Activated CD8-positive, alpha-beta memory T cell treated with anti-CD3 and anti-CD28 coated beads for 48 hours (primary cell): Measurements from ENCODE around the gene SLC22A23.

Experiments used
- DNase-seq, 3 experiments: peaks; one replicate each; pipeline ENCODE4 v3.0.0-alpha.2; 2020; ENCODE audit warnings: low read depth in 2 of 3, low spot score in 2 of 3

SLC22A23 gene

DNA sequence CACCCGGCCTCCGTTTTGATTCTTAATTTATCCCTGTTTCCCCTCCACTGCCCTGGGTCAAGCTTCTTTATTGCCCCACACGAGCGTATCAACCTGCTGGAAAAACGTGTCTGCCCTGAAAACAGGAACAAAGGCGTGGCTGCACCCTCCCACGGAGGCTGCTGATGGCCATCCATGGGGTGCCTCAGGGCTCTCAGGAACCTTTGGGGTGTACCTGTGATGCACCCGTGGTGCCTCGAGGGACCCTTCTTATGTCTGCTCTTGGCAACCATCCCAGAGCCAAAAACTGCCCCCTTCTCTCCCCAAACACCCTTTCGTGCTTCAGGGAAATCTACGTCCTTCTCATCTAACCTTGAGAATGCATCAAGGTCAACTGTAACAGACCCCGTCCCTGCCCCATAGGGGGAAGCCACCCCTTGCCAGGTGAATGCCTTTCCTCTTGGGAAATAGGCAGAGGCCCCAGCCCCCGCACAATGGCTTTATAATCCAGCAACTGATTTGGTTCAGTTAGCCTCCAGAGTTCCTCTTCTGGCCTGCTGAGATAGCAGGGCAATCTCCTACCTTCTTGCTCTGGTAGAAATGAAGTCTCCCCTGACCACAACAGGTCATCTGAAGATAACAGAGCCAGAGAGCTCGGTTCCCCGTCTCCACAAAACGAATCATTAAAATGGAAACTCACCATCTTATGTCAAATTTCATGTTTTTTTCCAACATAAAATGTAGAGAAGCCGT, 168.7 kb downstream of the SLC22A23 start:
- no peak for DNase-seq

DNA sequence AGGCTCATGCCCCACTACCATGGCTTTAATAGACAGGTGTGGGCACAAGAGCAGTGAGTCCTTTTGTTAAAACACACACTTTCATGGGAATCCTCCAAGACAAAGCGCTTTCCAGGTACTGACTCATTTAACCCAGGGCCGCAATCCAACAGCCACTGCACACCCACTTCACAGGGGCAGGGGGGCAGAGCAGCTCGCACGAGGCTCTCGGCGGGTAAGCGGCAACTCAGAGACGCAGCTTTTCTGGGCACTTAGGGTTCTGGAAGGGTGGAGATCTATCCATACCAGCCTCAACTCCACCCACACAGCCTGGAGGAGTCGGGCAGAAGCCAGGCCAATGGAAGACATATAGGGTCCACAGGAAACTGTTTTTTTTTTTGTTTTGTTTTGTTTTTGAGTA, 169.5 kb downstream of the SLC22A23 start:
- DNase-seq, result no peak

DNA sequence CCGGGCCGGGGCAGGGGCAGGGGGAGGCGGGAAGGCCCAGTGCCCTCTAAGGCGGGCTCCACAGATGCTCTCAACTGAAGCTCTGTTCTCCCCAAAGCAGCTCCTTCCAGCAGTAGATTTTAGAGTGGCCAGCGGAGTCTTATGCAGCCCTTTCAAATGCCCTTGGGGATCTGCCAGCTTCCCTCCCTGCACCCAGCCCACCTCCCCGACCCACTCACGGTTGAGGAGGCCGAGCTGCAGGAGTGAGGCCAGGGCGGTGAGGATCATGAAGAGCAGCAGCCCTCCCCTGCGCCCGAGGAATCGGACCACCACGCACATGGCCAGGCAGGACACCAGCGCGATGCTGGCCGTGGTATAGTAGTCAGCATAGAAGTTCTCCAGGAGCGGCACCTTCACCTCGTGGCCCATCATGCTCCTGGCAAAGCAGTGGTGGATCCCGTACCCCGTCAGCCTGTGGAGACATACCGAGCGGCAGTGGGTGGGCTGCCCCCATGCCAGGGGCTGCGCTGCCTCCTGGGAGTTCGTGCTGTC, 170.1 kb downstream of the SLC22A23 start:
- DNase-seq, result no peak

DNA sequence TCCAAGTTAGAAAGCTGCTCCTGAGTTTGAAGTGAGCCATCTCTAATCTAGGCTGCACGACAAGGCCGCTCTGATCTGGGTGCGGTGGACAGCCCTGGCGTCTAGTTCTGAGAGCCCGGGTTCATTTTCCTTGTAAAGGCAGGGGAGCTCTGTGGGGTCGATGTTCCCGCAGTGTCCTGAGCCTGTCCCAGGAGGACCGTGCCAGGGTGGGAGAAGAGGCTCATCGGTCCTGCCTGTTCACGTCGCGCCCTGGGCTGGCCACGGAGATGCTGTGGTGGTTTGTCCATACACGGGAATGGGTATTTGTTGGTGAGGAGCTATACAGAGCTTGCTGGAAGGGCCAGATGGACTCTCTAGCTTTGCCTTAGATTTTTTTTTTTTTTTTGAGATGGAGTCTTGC, 171.1 kb downstream of the SLC22A23 start:
- no peak for DNase-seq

DNA sequence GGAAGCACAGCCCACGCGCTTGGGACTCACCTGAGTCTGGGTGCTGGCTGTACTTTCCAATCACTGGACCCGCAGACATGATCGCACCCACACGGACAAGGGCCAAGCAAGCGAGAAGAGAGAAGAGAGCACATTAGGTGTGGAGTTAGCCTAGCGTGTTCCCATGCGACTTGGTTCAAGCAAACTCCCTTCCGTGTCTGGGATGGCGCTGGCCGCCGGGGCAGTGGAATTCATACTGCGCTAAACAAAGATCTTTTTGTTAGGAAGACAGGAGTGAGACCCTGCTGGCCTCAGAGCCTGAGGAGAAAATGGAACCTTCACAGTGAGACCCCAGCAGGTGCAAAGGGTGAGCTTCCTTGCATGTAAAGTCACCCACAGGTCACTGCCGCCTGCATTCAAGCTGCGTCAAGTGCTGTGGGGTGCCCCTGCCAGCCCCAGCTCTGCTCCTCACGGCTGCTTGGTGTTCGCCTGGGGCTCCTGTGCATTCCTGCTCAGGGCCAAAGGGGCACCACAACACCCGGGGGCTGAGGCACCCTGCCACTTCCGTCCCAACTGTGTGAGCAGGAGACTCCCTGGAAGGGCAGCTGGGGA, 171.7 kb downstream of the SLC22A23 start:
- no peak for DNase-seq

DNA sequence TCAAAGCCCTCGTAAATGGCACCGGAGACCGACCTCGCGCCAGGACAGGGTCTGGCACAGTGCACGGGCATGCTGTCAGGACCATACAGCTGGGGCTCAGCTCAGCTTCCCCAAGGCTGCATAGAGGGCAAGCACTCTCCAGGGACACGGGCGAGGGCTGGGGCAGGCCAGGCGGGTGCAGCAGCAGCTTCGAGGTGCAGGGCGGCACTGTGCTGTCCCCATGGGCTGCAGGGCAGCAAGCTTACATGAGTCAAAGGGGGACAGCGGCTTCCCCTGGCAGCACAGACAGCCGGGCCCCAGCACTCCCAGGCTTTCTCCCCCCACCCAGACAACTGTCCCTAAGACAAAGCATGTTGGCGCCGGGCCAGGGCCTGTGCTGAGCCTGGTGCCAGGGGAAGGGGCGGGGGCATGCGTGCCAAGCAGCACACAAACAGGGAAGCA, 172.4 kb downstream of the SLC22A23 start:
- no peak for DNase-seq

DNA sequence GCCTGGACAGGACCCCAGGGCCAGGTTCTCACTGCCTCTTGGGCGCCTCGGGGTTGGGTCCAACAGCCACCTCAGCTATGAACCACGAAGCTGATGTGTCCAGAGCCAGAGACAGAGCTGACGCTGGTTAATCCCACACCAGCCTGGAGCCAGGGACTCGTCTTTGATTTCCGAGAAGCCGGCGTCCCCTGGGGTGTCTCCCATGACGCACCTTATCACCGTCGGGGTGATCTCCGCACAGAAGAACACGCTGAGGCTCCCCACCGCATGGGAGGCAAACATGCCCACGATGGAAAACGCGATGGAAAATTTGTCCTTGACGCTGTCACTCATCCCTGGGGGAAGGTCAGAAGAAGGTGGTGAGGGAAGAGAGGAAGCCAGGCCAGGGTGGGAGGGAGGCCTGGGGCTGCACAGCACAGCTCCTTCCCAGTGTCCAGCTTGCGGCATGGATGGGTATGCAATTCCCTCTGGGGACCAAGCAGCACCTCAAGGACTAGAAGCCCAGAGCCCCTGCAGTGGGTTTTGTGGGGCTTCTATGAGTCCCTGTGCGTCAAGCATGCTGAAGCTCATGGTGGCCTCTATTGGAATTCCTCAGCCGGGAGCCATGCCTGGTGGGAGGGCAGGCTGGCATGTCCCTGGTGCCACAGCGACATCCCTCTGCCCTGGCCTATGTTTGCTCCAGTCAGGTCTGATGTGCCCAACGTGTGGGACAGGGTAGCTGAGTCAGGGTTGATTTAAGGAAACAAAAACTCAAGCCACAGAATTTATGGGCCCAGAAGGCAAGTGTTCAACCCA, 173.0 kb downstream of the SLC22A23 start:
- DNase-seq, result no peak

DNA sequence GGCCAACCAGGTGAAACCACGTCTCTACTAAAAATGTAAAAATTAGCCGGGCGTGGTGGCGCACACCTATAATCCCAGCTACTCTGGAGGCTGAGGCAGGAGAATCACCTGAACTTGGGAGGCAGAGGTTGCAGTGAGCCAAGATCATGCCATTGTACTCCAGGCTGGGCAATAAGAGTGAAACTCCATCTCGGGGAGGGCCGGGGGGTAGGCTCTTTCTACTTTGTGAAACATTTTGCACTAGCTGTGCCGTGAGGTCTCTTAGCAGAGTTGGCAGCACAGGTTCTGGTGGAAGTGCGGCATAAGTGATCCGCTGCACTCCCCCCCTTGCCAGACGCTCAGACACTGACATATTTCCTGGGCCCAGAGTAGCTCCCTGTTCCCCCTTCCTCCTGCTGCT, 173.6 kb downstream of the SLC22A23 start:
- no peak for DNase-seq

DNA sequence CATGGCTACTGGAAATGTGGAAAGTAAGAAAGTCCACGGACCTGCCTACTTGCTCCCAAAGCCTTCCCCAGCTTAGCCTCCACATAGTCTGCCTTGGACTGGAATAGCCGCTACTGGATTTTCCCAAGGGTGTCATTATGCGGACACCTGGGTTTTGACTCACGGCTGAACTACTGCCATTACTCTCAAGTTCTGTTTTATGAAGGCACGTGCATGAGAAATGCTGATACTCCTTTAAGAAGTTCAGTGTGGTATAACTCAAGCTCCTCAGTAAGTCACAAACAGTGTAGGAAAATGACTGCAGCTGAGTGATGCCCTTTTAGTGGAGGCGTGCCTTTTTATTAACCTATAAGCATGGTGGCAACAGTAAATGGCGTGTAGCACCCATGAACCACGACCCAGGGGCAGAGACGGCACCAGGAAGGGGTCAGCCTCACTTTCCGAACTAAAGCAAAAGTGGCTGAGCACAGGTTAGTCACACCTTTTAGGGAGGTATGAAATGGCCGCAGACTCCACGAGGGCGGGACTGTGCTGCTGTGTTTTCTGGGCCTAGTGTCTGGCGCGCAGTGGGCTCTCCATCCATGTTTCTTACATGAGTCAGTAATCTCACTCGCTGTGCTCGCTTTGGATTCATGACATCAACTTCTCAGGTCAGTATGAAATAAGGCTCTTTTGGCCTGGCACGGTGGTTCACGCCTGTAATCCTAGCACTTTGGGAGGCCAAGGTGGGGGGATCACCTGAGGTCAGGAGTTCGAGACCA, 174.2 kb downstream of the SLC22A23 start:
- no peak for DNase-seq

DNA sequence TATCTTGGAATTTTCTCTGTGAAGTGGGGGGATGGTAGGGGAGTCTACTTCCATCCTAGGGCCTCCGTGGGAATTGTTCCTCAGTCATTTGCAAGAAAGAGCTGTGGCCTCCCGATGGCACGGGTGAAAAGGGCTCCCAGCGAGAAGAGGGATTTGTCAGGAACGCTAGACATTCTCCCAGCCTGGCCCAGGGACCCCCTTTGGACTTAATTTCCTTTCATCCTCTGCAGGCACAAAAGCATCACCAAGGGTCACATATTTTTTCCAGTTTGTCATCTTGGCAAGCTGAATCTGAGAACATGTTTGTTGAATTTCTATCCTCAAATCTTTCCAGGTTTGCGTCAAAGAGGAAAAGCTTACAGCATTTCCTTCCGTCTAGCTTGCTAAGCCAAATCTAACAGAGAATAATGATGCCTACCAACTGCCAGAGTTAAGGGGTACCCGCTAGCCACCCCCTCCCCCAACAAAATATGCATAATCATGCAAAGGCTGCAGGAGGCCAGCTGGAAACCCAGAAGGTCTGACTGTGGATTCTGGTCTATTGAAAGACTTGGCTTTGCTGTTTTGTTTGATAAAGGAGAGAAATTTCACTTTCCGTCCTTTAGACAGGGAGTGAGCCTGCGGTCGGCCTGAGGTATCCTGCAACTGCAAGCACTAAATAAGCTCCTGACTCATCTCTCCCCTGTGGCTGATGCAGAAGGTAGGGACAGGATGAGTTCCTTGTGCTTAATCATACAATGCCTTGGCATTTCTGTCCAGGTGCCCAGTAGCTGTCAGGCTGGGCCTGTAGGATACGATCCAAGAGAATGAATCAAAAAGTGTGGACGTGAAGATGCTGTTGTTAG, 175.0 kb downstream of the SLC22A23 start:
- no peak for DNase-seq

DNA sequence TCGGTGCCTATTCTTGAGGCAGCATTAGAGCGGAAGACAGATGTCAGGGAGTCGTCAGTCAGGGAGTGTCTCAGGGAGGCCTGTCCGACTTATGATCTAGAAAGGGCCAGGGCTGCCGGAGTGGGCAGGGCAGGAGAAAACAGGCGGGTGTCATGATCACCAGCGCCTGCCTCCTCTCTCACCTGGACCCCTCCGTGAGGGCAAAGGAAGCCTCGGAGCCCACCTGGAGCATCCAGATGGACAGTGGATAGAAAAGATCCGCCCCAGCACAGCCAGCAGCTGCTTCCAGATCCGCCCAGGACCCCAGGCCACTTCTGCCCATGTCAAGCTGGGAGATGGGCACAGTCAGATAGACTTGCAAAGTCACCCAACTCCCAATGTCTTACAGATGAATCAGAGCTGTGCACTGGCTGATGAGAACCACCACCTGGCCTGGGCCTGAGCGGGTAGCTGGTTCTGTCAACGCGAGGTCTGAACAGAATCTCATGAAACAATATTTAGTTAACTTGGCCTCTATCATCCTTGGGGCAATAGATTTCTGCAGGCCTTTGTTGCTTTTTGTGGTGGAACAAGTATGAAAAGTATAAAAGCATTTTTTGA, 175.9 kb downstream of the SLC22A23 start:
- DNase-seq, result no peak

DNA sequence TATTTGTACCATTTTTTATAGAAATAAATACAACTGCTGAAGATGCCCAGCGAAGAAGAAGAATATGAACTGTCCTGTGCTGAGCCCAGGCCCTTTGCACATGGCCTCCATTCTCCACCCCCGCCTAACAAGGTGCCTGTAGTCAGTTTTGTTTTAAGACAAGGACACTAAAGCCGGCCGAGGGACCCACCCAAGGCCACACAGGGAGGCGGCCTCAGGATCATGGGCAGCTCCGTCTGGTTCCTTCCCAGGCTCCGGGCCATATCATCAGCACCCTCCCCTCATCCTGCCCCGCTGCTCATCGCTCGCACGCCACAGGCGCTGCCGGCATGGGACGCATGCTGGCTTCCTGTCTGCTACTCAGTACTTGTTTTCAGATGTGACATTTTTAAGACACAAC, 176.8 kb downstream of the SLC22A23 start:
- DNase-seq, result no peak

DNA sequence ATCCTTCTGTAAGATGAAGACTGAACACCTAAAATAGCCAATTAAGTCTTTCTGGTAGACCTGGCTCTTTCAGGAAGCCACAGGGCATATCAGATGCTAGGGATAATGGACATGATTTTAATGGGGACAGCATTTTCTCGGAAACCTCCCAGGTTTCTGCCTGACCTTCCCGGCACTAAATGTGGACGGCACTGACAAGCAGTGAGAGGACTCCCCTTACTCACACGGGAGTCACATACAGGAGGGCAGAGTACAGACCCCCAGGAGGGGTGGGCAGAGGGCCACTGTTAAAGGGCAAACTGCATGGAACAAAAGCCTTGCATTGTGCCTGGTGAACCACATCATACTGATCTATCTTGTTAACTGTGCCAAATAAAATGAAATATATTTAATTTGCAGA, 178.2 kb downstream of the SLC22A23 start:
- no peak for DNase-seq

DNA sequence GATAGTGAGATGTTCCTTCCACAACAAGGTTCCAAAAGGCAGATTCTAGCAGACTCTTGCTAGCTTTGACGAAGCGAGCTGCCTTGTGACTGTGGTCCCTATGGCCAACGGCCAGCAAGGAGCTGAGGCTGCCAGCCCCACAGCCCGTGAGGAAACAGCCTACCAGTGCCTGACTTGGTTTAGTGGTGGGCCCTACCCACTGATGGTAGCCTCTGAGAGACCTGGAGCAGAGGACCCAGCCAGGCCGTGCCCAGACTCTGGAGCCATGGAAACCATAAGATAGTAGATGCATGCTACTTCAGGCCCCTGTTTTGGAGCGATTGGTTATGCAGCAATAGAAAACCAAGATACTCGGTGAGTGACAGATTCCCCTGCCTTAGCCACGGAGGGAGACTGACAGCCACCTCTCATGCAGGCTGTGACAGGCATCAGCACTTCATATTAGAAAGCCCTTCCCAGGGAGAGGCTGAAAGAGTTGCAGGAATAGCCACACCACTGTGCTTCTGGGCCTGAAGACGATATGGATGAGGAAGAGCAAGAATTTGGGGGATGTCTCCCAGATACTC, 178.9 kb downstream of the SLC22A23 start:
- no peak for DNase-seq

DNA sequence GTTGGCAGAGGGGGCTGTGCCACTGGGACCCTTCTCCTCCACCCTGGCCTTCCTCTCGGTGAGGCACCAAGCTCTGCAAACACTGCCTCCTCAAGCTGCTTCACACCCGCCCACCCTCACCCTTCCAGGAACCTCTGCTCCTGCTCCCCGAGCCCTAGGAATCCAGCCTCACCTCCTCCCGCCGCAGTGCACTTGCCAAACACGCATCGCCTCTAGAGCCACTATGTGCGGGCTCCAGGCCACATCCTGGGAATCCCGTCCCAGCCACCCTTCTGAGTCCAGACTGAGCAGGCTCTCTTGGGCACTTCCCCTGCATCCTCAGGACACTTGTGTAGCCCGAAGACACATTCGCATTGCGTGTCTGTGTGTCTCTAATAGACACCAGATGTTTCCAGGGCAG, 179.6 kb downstream of the SLC22A23 start:
- DNase-seq, result no peak

DNA sequence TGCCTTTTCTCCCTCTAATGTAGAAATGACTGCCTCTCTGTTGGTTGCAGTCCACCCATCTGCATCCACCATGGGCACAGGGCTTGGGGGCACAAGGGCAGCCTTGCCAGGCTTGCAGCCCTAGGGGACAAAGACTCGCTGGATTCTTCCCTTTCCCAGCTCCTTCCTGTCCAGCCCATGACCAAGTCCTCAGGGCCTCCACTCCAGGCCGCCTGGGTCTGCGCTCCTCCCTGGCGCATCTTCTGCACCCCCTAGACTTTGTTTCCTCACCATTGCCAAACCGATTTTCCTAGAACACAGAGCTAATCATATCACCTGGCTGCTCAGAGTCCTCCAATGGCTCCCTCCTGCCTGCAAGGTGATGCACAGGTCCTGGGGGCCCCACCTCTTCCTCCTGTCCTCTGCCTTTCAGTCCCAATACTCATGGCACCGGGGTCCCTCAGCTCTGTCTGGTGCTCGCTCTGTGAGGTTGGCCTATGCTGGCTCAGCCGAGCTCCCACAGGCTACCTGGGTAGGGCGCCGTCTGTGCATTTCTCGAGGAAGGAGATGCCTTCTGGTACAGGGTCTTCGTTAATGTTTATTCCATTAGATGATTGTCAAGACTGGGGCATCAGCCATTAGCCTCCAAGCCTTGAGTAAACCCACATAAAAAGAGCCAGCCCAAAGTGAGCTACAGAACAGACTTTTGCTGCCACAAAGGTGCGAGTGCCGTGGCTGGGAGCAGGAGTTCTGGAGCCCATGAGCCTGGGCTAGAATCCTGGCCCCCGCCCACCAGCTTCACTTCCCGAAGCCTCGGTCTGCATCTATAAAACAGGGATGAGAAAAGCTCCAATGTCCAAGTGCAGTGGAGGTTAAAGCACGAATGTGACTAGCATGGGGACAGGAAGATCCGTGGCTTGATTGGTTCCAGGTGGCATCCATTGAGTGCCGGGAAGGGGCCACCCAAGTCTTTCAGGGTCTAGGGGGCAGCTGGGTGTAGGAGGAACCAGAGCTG, 180.4 kb downstream of the SLC22A23 start:
- DNase-seq, result no peak

DNA sequence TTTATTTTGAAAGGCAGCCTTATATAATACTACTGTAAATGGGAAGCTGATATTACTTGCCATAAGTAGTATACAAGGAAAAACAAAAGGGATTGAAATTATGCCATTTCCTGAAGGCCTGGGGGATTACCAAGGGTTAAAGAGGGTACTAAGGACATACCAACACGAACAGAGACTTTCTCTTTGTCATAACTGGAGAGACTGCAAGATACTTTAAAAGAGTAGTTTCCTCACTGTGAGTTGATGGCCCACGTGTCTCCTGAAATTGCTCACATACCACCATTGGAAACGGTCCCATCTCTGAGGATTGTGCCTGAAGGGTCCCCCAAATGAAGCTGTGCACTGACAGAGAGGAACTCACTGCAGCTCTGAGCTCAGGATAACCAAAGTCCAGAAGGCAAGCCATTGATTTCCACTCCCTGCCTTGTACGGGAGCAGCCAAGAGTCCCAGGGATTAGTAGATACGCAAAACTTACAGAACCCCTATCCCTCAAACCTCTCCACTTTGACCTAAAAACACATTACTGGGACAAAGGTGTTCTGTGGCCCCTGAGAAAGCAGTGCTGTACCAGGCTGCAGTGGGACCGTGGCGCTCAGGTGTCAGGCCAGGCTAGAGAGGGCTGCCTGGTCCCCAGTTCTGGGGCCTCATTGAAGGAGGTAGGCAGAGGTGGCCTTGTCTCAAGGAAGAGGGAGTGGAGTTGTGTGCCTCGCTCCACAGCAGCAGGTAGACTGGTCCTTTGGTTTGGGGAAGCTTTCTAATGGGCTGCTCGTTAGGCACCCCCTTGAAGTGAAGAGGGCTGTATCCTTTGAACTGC, 182.9 kb downstream of the SLC22A23 start:
- DNase-seq, result no peak
